Loucy (cell line): ENCODE measurements around the gene SIGLEC11.

Experiments used
- H2AFZ ChIP-seq: fragments of 200-600 bp; sonication (generic); 2 replicates; pipeline ENCODE4 v1.6.0; 2016; ENCODE audit warnings: antibody characterized with exemption, mild to moderate bottlenecking, low read length, moderate library complexity
- H3F3A ChIP-seq: fragments of 200-600 bp; 2 replicates; pipeline ENCODE4 v1.6.0; 2016; ENCODE audit warnings: antibody characterized with exemption, low read depth, mild to moderate bottlenecking
- H3K27me3 ChIP-seq: fragments of 200-600 bp; sonication (generic); 2 replicates; pipeline ENCODE4 v1.6.1; 2014; ENCODE audit warnings: low read length, mild to moderate bottlenecking; ENCODE audit not compliant: insufficient read depth, poor library complexity, severe bottlenecking
- H3K36me3 ChIP-seq: fragments of 200-600 bp; sonication (generic); 2 replicates; pipeline ENCODE4 v1.6.1; 2016; ENCODE audit warnings: low read length; ENCODE audit not compliant: insufficient read depth
- H3K4me1 ChIP-seq: fragments of 200-600 bp; sonication (generic); 2 replicates; pipeline ENCODE4 v1.5.1; 2014; ENCODE audit warnings: low read length, mild to moderate bottlenecking; ENCODE audit not compliant: insufficient read depth, poor library complexity, severe bottlenecking
- H3K4me2 ChIP-seq: fragments of 200-600 bp; sonication (generic); 2 replicates; pipeline ENCODE4 v1.6.0; 2014; ENCODE audit warnings: antibody characterized with exemption, low read length, low read depth, mild to moderate bottlenecking; ENCODE audit not compliant: poor library complexity, severe bottlenecking
- H3K4me3 ChIP-seq: fragments of 200-600 bp; sonication (generic); 2 replicates; pipeline ENCODE4 v1.5.1; 2014; ENCODE audit warnings: low read length, mild to moderate bottlenecking, mixed read lengths; ENCODE audit not compliant: poor library complexity, severe bottlenecking
- H3K79me2 ChIP-seq: fragments of 200-600 bp; sonication (generic); 2 replicates; pipeline ENCODE4 v1.6.1; 2014; ENCODE audit warnings: low read length; ENCODE audit not compliant: insufficient read depth
- H3K9ac ChIP-seq: fragments of 200-600 bp; sonication (generic); 2 replicates; pipeline ENCODE4 v1.6.0; 2014; ENCODE audit warnings: mild to moderate bottlenecking, low read depth, low read length, moderate library complexity; ENCODE audit not compliant: poor library complexity, severe bottlenecking
- H3K9me2 ChIP-seq: fragments of 200-600 bp; sonication (generic); replicated peaks from 2 replicates; pipeline ENCODE4 v1.6.1; 2016; ENCODE audit warnings: low read depth, low read length, mixed read lengths
- H3K9me3 ChIP-seq: fragments of 200-600 bp; sonication (generic); 2 replicates; pipeline ENCODE4 v1.6.1; 2014; ENCODE audit warnings: mild to moderate bottlenecking, antibody characterized with exemption, low read length, low read depth; ENCODE audit not compliant: insufficient read depth
- H4K20me1 ChIP-seq: fragments of 200-600 bp; sonication (generic); 2 replicates; pipeline ENCODE4 v1.6.0; 2014; ENCODE audit warnings: antibody characterized with exemption, low read length, mild to moderate bottlenecking; ENCODE audit not compliant: insufficient read depth, poor library complexity, severe bottlenecking
- EZH2phosphoT487 ChIP-seq: fragments of 200-600 bp; IDR thresholded peaks from 2 replicates; pipeline ENCODE4 v1.6.1; 2018; ENCODE audit warnings: antibody characterized with exemption, mild to moderate bottlenecking, moderate library complexity, borderline replicate concordance
- TF ChIP-seq, protein P1 (sequence below): fragments of 200-600 bp; sonication (generic); conservative IDR thresholded peaks from 2 replicates; pipeline ENCODE4 v1.5.1; 2014; ENCODE audit warnings: mild to moderate bottlenecking, antibody characterized with exemption, low read length

Gene SIGLEC11

DNA sequence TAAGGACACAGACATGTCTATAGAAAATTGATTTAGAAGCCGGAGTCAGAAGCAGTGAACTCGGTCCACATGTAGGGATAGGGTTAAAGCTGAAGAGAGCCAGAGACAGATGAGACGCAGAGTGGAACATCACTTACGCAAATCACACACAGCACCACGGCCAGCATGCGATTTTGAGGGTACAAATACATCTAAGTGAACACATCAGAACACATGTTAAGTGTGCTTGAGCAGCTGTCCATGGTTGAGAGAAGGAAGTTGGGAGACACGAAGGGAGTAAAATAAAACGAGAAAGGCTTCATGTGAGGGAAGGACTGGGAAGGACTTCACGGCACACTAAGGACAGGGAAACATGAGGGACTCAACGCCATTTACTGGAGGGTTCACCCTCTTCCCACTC lies 25.4 kb upstream of the SIGLEC11 start:
- Histone ChIP-seq H3K4me2 (no peak overlapping the region), H2AFZ (no peak overlapping the region), H3K9me2 (no peaks in the 10 kb centered on the region), H3K4me3 (no peak overlapping the region), H3K79me2 (no peaks in the 10 kb centered on the region), H3K27me3 (no peaks in the 10 kb centered on the region), H4K20me1 (peaks cover 11% of the 10 kb centered on the region), H3K36me3 (peaks cover under 1% of the 10 kb centered on the region; the same call in 1 of the 2 replicates), H3K9me3 (no peaks in the 10 kb centered on the region), H3K9ac (no peak overlapping the region), H3F3A (no peaks in the 10 kb centered on the region), H3K4me1 (no peaks in the 10 kb centered on the region)
- TF ChIP-seq, protein P1, sequence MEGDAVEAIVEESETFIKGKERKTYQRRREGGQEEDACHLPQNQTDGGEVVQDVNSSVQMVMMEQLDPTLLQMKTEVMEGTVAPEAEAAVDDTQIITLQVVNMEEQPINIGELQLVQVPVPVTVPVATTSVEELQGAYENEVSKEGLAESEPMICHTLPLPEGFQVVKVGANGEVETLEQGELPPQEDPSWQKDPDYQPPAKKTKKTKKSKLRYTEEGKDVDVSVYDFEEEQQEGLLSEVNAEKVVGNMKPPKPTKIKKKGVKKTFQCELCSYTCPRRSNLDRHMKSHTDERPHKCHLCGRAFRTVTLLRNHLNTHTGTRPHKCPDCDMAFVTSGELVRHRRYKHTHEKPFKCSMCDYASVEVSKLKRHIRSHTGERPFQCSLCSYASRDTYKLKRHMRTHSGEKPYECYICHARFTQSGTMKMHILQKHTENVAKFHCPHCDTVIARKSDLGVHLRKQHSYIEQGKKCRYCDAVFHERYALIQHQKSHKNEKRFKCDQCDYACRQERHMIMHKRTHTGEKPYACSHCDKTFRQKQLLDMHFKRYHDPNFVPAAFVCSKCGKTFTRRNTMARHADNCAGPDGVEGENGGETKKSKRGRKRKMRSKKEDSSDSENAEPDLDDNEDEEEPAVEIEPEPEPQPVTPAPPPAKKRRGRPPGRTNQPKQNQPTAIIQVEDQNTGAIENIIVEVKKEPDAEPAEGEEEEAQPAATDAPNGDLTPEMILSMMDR, result no peak
- TF ChIP-seq EZH2phosphoT487, result no peak

DNA sequence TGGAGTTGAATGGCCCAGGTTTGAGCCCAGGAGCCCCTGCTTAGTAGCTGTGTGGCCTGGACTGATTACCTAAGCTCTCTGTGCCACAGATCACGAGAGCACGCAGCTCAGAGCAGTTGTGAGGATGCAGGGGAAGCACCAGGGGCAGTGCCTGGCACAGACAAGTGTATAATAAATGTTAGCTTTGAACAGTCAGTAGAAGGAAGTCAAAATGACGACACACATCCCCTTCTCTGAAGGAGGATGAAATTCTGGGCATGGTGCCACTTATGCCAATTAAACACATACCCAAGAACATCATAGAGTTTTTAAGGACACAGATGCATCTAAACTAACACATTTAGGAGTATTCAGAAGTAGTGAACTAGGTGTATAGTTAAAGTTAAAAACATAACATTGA lies 24.9 kb upstream of the SIGLEC11 start:
- Histone ChIP-seq H4K20me1 (peaks cover 11% of the 10 kb centered on the region), H3K4me1 (no peaks in the 10 kb centered on the region), H3K4me2 (no peak overlapping the region)

DNA sequence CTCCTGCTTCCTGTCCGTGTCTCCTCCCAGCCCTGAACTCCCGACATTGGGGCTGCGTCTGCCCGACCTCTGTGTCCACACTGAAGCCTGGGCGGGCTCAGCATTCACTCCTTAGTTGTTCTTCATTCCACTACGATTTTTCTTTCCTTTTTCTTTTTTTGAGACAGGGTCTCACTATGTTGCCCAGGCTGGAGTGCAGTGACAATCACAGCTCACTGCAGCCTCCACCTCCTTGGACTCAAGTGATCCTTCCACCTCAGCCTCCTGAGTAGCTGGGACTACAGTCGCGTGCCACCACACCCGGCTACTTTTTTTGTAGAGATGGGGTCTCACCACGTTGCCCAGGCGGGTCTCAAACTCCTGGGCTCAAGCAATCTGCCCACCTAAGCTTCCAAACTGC lies 23.5 kb upstream of the SIGLEC11 start:
- H2AFZ ChIP-seq, result no peak overlapping the region
- H3F3A ChIP-seq, result no peaks in the 10 kb centered on the region
- TF ChIP-seq, protein P1, result no peak
- no peak for TF ChIP-seq EZH2phosphoT487

More for the DNA sequence above, 24.9 kb upstream of the SIGLEC11 start:
- TF ChIP-seq EZH2phosphoT487, result no peak
- TF ChIP-seq, protein P1, result no peak
- Histone ChIP-seq H3F3A (no peaks in the 10 kb centered on the region), H3K4me3 (no peak overlapping the region), H3K79me2 (no peaks in the 10 kb centered on the region), H3K36me3 (no peaks in the 10 kb centered on the region), H3K27me3 (no peaks in the 10 kb centered on the region), H3K9me3 (no peaks in the 10 kb centered on the region), H2AFZ (no peak overlapping the region), H3K9ac (no peak overlapping the region), H3K9me2 (no peaks in the 10 kb centered on the region)

More for the DNA sequence above, 23.5 kb upstream of the SIGLEC11 start:
- Histone ChIP-seq H3K27me3 (no peaks in the 10 kb centered on the region), H3K79me2 (no peaks in the 10 kb centered on the region), H4K20me1 (peaks cover 11% of the 10 kb centered on the region), H3K36me3 (no peaks in the 10 kb centered on the region), H3K4me2 (no peak overlapping the region), H3K4me3 (no peak overlapping the region), H3K4me1 (no peaks in the 10 kb centered on the region), H3K9me2 (no peaks in the 10 kb centered on the region), H3K9me3 (no peaks in the 10 kb centered on the region), H3K9ac (no peak overlapping the region)
